ENCODE measurements around the gene LZTS2. TPM values are rescaled to one million over a fixed set of nuclear protein-coding genes. Genes with fewer than 3 reads are reported as not detected.

LZTS2 gene
- total and polyA plus RNA-seq, 2 experiments from 2014 or later: 27.6 to 88.3 TPM

- DNase-seq (ENCODE audit: low spot score) (no peak), ATAC-seq (no peak)
- H3K9me3 Mint-ChIP-seq: no peaks in the 10 kb centered on the region
- Histone ChIP-seq H3K4me2 (no peak overlapping the region), H3K79me2 (replicated peaks; ENCODE audit: insufficient read depth) (no peaks in the 10 kb centered on the region), H3F3A (replicated peaks; ENCODE audit: low read depth) (no peaks in the 10 kb centered on the region), H4K20me1 (replicated peaks; ENCODE audit: insufficient read depth) (no peaks in the 10 kb centered on the region; the same call in 1 of the 2 replicates), H2AFZ (no peak overlapping the region), H3K27ac (ENCODE audit: low read depth) (no peak overlapping the region), H3K36me3 (ENCODE audit: insufficient read depth) (no peaks in the 10 kb centered on the region), H3K4me1 (ENCODE audit: insufficient read depth) (peaks cover 23% of the 10 kb centered on the region; the same call in 1 of the 2 replicates), H3K27me3 (ENCODE audit: insufficient read depth) (peaks cover 60% of the 10 kb centered on the region), H3K4me3 (no peak overlapping the region), H3K9me2 (ENCODE audit: insufficient read depth) (no peaks in the 10 kb centered on the region)
- H3K4me1 Mint-ChIP-seq: peaks cover 25% of the 10 kb centered on the region
- TF ChIP-seq POLR2AphosphoS5 (IDR thresholded peaks at IDR 0.05; ENCODE audit: low read depth) (no peak), CREB1 (CRISPR knock-in tag; IDR thresholded peaks at IDR 0.05; ENCODE audit: low read depth) (no peak), ETS1 (IDR thresholded peaks at IDR 0.05) (no peak), ZNF462 (CRISPR knock-in tag; IDR thresholded peaks at IDR 0.05) (no peak), ZNF114 (CRISPR knock-in tag; IDR thresholded peaks at IDR 0.05) (no peak), NANOG (IDR thresholded peaks at IDR 0.05; ENCODE audit: borderline replicate concordance) (no peak), ZNF331 (CRISPR knock-in tag; IDR thresholded peaks at IDR 0.05; ENCODE audit: low read depth) (no peak), EZH2phosphoT487 (IDR thresholded peaks at IDR 0.05; ENCODE audit: unreplicated experiment) (no peak), JUNB (IDR thresholded peaks at IDR 0.05; ENCODE audit: unreplicated experiment) (no peak), STAT1 (IDR thresholded peaks at IDR 0.05; ENCODE audit: unreplicated experiment) (no peak), EZH2 (IDR thresholded peaks at IDR 0.05; ENCODE audit: low read depth, unreplicated experiment) (no peak), CTCF (conservative IDR thresholded peaks at IDR 0.05; ENCODE audit: low read depth in 2 of 2) (no peak), REST (IDR thresholded peaks at IDR 0.05; ENCODE audit: unreplicated experiment) (no peak)
- H3K4me3 Mint-ChIP-seq: no peak overlapping the region; the same call in 2 of the 3 replicates
- H3K36me3 Mint-ChIP-seq (ENCODE audit: low read depth): no peaks in the 10 kb centered on the region
- no peak overlapping the region for H3K27ac Mint-ChIP-seq
- peaks cover 57% of the 10 kb centered on the region for H3K27me3 Mint-ChIP-seq (ENCODE audit: insufficient read depth, low read depth, poor library complexity)
These were observed 33.7 kb downstream of the LZTS2 start for GRCh38 chr10:101033276-101033675.
